Measurements from ENCODE around the gene WIPI1. TPM values are rescaled to one million over a fixed set of nuclear protein-coding genes. Genes with fewer than 3 reads are reported as not detected.

Gene WIPI1
- total RNA-seq, 3 donors from 2014 or later (not counting 1 experiment from before 2014, with no cell fraction given) = 29.0 to 41.4 (median 32.0) TPM

DNA sequence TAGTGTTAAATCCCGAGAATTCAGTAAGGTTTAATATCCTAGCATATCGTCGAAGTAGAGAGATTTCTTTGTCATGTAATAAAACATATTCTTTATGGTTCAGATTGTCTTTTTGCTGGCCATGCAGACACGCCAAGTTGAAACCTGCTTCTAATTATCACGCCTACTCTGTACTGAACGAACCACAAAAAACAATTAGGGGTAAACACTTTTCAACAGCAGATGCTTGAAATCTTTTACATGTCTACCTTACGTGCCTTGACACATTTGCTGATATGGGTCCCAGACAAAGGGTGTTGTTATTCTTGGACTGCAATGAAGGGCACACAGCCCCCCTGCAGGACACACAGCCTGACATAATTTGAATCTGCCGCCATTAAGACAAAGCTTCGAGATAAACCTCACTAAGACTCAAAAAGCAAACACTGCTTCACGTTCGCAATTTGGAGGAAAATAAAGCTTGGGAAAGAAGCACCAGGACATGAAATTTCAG lies 13.3 kb downstream of the WIPI1 start:
- Mint-ChIP-seq H3K27me3 (ENCODE audit: low read depth in 2 of 2) (no peaks in the 10 kb centered on the region), H3K36me3 (no peaks in the 10 kb centered on the region), H3K9me3 (no peaks in the 10 kb centered on the region), H3K4me3 (no peak overlapping the region), H3K4me1 (peaks cover 19 to 27% of the 10 kb centered on the region in 2 donors), H3K27ac (no peak overlapping the region)
- TF ChIP-seq, protein P1, sequence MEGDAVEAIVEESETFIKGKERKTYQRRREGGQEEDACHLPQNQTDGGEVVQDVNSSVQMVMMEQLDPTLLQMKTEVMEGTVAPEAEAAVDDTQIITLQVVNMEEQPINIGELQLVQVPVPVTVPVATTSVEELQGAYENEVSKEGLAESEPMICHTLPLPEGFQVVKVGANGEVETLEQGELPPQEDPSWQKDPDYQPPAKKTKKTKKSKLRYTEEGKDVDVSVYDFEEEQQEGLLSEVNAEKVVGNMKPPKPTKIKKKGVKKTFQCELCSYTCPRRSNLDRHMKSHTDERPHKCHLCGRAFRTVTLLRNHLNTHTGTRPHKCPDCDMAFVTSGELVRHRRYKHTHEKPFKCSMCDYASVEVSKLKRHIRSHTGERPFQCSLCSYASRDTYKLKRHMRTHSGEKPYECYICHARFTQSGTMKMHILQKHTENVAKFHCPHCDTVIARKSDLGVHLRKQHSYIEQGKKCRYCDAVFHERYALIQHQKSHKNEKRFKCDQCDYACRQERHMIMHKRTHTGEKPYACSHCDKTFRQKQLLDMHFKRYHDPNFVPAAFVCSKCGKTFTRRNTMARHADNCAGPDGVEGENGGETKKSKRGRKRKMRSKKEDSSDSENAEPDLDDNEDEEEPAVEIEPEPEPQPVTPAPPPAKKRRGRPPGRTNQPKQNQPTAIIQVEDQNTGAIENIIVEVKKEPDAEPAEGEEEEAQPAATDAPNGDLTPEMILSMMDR (IDR thresholded peaks at IDR 0.05) = no peak
- Histone ChIP-seq H3K4me1 (ENCODE audit: control insufficient read depth, insufficient read depth, low read length) (peaks cover 7% of the 10 kb centered on the region), H3K27me3 (ENCODE audit: control insufficient read depth, insufficient read depth, low read length) (no peaks in the 10 kb centered on the region), H3K4me3 (ENCODE audit: low read length) (no peak overlapping the region), H3K27ac (ENCODE audit: low read length) (no peak overlapping the region), H3K9me3 (ENCODE audit: control insufficient read depth, insufficient read depth, low read length) (no peaks in the 10 kb centered on the region), H3K36me3 (ENCODE audit: control insufficient read depth, insufficient read depth, low read length) (peaks cover 24% of the 10 kb centered on the region)
- intact Hi-C loops (cut with micrococcal nuclease) = no loop called here
- no peak for DNase-seq
- 88% methylated on average over 10 of the region's 11 CpGs for WGBS (ENCODE audit: insufficient coverage)
- no peak for ATAC-seq

GRCh38 chr17:68441070-68441770 lies 16.1 kb downstream of the WIPI1 start:
- no peak for ATAC-seq
- peaks cover 47 to 55% of the 10 kb centered on the region in 2 donors for H3K4me1 Mint-ChIP-seq

DNA sequence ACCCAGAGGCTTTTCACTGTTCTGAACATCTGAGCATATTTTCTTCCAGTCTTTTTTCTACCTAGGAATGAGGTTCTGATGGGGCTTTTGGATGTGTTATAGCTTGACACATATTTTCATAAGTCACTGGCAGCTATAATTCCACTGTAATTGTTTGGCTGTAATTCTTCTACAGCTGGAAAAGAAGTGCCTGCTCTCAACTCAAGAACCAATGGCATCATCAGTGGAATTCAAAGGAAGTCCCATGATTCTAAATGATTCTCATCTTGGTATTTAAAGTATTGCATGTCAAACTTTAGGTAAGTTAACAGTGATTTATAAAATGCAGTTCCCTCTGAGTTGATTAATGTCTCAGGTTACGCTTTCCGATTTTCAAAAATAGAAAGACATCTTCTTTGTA lies 16.8 kb downstream of the WIPI1 start:
- no peaks in the 10 kb centered on the region for H3K9me3 ChIP-seq (ENCODE audit: control insufficient read depth, insufficient read depth, low read length)
- WGBS (ENCODE audit: insufficient coverage) = 81% methylated on average over 2 of the region's 2 CpGs
- H3K27me3 ChIP-seq (ENCODE audit: control insufficient read depth, insufficient read depth, low read length) = no peaks in the 10 kb centered on the region
- H3K27ac ChIP-seq (ENCODE audit: low read length) = no peak overlapping the region
- DNase-seq = no peak
- H3K4me1 ChIP-seq (ENCODE audit: control insufficient read depth, insufficient read depth, low read length) = peaks cover 36% of the 10 kb centered on the region
- no peaks in the 10 kb centered on the region for H3K27me3 Mint-ChIP-seq (ENCODE audit: low read depth in 2 of 2)
- no peak overlapping the region for H3K4me3 Mint-ChIP-seq
- no peak overlapping the region for H3K4me3 ChIP-seq (ENCODE audit: low read length)
- peak overlapping the region; percentile 96 for H3K27ac Mint-ChIP-seq
- TF ChIP-seq, protein P1 (IDR thresholded peaks at IDR 0.05) = no peak
- H3K9me3 Mint-ChIP-seq = no peaks in the 10 kb centered on the region
- intact Hi-C loops (cut with micrococcal nuclease) = no loop called here
- peaks cover 52 to 59% of the 10 kb centered on the region in 2 donors for H3K4me1 Mint-ChIP-seq
- no peaks in the 10 kb centered on the region for H3K36me3 Mint-ChIP-seq
- H3K36me3 ChIP-seq (ENCODE audit: control insufficient read depth, insufficient read depth, low read length) = peaks cover 9% of the 10 kb centered on the region
- ATAC-seq = no peak

More at GRCh38 chr17:68441070-68441770, 16.1 kb downstream of the WIPI1 start:
- WGBS (ENCODE audit: insufficient coverage) = 68% methylated on average over 13 of the region's 14 CpGs
- Mint-ChIP-seq H3K36me3 (no peaks in the 10 kb centered on the region), H3K27me3 (ENCODE audit: low read depth in 2 of 2) (no peaks in the 10 kb centered on the region), H3K27ac (peak overlapping the region; percentile 96), H3K9me3 (no peaks in the 10 kb centered on the region), H3K4me3 (no peak overlapping the region)
- no peak for DNase-seq
- H3K36me3 ChIP-seq (ENCODE audit: control insufficient read depth, insufficient read depth, low read length) = peaks cover 8% of the 10 kb centered on the region
- H3K27ac ChIP-seq (ENCODE audit: low read length) = no peak overlapping the region
- no peaks in the 10 kb centered on the region for H3K27me3 ChIP-seq (ENCODE audit: control insufficient read depth, insufficient read depth, low read length)
- no peaks in the 10 kb centered on the region for H3K9me3 ChIP-seq (ENCODE audit: control insufficient read depth, insufficient read depth, low read length)
- peaks cover 30% of the 10 kb centered on the region for H3K4me1 ChIP-seq (ENCODE audit: control insufficient read depth, insufficient read depth, low read length)
- H3K4me3 ChIP-seq (ENCODE audit: low read length) = no peak overlapping the region
- intact Hi-C loops (cut with micrococcal nuclease) = no loop called here
- TF ChIP-seq, protein P1 (IDR thresholded peaks at IDR 0.05) = no peak
